ENCODE results near the gene SIGLEC10.
A peak's percentile ranks its signal among the peaks of the same experiment; 100 is the strongest.

The SIGLEC10 gene

DNA sequence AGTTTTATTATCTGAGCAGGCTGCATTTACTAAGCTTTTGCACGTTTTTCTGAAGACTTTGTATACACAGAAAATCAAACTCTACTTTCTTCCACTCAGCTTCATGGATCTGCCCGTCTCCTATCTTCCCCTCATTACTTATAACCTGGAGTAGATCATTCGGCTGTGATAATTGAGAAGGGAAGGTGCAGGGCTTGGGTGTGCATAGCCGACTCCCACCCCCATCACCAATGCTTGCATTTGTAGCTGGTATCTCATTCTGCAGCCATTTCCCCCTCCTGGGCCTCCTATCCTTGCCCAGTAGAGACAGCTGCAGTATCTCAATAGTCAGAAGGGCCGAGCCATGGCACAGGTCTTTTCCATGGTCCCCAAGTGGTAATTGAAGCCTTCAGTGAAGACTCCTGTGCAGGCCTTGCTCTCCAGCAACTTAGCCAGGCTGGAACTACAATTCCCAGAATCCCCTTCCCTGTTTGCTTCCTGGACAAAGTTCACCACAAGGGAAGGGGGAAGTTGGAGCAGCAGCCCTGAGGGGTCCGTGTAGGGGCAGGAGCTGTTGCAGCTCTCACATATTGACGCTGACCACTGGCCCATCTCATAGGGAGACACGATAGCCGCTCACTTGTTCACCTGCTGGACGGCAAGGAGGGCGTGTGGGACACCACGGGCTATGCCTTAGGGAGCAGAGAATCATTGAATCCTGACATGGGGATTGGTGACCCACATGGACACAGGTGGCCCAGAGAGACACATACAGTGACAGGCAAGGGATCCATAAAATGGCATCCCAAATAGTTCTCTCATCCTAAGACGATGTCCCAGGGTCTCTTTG, 42.9 kb upstream of the SIGLEC10 start:
- Histone ChIP-seq H3K27ac (ENCODE audit: low read depth, low read length) (no peak overlapping the region), H3K9me2 (replicated peaks; ENCODE audit: control insufficient read depth, low read length) (no peaks in the 10 kb centered on the region), H3K79me2 (ENCODE audit: control insufficient read depth, low read length) (no peaks in the 10 kb centered on the region), H3K36me3 (ENCODE audit: control insufficient read depth, low read length) (no peaks in the 10 kb centered on the region), H3K4me2 (ENCODE audit: low read length) (peak overlapping the region; percentile 51), H3K4me1 (ENCODE audit: control insufficient read depth, low read length) (peaks cover 5% of the 10 kb centered on the region; the same call in 1 of the 2 replicates), H3K27me3 (ENCODE audit: control insufficient read depth, low read length) (no peaks in the 10 kb centered on the region), H3K9me3 (ENCODE audit: control insufficient read depth, insufficient read depth, low read length) (no peaks in the 10 kb centered on the region), H4K20me1 (ENCODE audit: control insufficient read depth, insufficient read depth, low read depth, low read length) (no peaks in the 10 kb centered on the region), H3K4me3 (ENCODE audit: low read length) (peak overlapping the region; percentile 54), H3F3A (ENCODE audit: control insufficient read depth, insufficient read depth) (no peaks in the 10 kb centered on the region)
- TF ChIP-seq, protein P1, sequence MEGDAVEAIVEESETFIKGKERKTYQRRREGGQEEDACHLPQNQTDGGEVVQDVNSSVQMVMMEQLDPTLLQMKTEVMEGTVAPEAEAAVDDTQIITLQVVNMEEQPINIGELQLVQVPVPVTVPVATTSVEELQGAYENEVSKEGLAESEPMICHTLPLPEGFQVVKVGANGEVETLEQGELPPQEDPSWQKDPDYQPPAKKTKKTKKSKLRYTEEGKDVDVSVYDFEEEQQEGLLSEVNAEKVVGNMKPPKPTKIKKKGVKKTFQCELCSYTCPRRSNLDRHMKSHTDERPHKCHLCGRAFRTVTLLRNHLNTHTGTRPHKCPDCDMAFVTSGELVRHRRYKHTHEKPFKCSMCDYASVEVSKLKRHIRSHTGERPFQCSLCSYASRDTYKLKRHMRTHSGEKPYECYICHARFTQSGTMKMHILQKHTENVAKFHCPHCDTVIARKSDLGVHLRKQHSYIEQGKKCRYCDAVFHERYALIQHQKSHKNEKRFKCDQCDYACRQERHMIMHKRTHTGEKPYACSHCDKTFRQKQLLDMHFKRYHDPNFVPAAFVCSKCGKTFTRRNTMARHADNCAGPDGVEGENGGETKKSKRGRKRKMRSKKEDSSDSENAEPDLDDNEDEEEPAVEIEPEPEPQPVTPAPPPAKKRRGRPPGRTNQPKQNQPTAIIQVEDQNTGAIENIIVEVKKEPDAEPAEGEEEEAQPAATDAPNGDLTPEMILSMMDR (IDR thresholded peaks at IDR 0.05; ENCODE audit: low read depth, low read length, poor library complexity, severe bottlenecking): no peak
- TF ChIP-seq EZH2phosphoT487 (IDR thresholded peaks at IDR 0.05; ENCODE audit: borderline replicate concordance, low read length): no peak

- Histone ChIP-seq H3K27me3 (ENCODE audit: control insufficient read depth, low read length) (no peaks in the 10 kb centered on the region), H4K20me1 (ENCODE audit: control insufficient read depth, insufficient read depth, low read depth, low read length) (no peaks in the 10 kb centered on the region), H3F3A (ENCODE audit: control insufficient read depth, insufficient read depth) (no peaks in the 10 kb centered on the region), H3K9me2 (replicated peaks; ENCODE audit: control insufficient read depth, low read length) (no peaks in the 10 kb centered on the region), H3K4me2 (ENCODE audit: low read length) (no peak overlapping the region), H3K4me1 (ENCODE audit: control insufficient read depth, low read length) (peaks cover 5% of the 10 kb centered on the region; the same call in 1 of the 2 replicates), H3K27ac (ENCODE audit: low read depth, low read length) (no peak overlapping the region), H3K4me3 (ENCODE audit: low read length) (no peak overlapping the region), H3K9me3 (ENCODE audit: control insufficient read depth, insufficient read depth, low read length) (no peaks in the 10 kb centered on the region), H3K79me2 (ENCODE audit: control insufficient read depth, low read length) (no peaks in the 10 kb centered on the region), H3K36me3 (ENCODE audit: control insufficient read depth, low read length) (no peaks in the 10 kb centered on the region)
- TF ChIP-seq, protein P1 (IDR thresholded peaks at IDR 0.05; ENCODE audit: low read depth, low read length, poor library complexity, severe bottlenecking): no peak
- TF ChIP-seq EZH2phosphoT487 (IDR thresholded peaks at IDR 0.05; ENCODE audit: borderline replicate concordance, low read length): no peak
These were observed 41.6 kb upstream of the SIGLEC10 start for GRCh38 chr19:51458899-51459505.

DNA sequence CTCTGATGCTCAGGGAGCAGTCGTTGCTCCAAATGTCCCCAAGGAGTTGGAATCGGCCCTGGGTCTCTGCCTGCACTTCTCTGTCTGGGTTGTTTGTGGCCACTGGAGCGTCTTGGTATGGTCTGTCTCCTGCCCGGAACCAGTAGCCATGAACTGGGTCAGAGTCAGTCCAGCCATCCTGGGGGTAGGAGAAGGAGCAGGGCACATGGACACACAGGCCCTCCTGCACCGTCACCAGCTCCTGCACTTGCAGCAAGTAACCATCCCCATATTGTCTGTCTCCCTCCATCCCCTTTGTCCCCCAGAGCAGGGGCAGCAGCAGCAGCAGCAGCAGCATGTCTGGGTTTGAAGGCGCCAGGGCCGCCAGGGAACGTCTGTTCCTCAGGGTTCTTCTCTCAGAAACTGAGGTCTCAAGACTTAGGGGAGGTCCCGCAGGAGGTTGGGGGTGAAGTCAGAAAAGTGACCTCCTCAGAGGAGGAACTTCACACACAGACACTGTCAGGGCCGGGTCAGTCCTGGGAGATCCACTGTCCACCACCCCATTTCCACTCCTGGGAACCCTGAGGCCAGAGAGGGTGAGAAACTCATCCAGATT, 40.7 kb upstream of the SIGLEC10 start, which contains the start of gene SIGLEC8:
Gene SIGLEC8, minus strand, starts transcription at position 404 of the 595 bp plus-strand sequence. Its CDS starts 67 bp downstream, at position 337.
- H4K20me1 ChIP-seq (ENCODE audit: control insufficient read depth, insufficient read depth, low read depth, low read length): no peaks in the 10 kb centered on the region
- H3K27me3 ChIP-seq (ENCODE audit: control insufficient read depth, low read length): no peaks in the 10 kb centered on the region
- no peak for TF ChIP-seq EZH2phosphoT487 (IDR thresholded peaks at IDR 0.05; ENCODE audit: borderline replicate concordance, low read length)
- TF ChIP-seq, protein P1 (IDR thresholded peaks at IDR 0.05; ENCODE audit: low read depth, low read length, poor library complexity, severe bottlenecking): no peak

More for the DNA sequence above, 40.7 kb upstream of the SIGLEC10 start, which contains the start of gene SIGLEC8:
- Histone ChIP-seq H3K9me2 (replicated peaks; ENCODE audit: control insufficient read depth, low read length) (no peaks in the 10 kb centered on the region), H3K4me3 (ENCODE audit: low read length) (no peak within 1 kb of the TSS), H3K79me2 (ENCODE audit: control insufficient read depth, low read length) (no peaks in the 10 kb centered on the region), H3F3A (ENCODE audit: control insufficient read depth, insufficient read depth) (no peaks in the 10 kb centered on the region), H3K4me2 (ENCODE audit: low read length) (no peak within 1 kb of the TSS), H3K27ac (ENCODE audit: low read depth, low read length) (no peak within 1 kb of the TSS), H3K4me1 (ENCODE audit: control insufficient read depth, low read length) (peaks cover 5% of the 10 kb centered on the region; the same call in 1 of the 2 replicates), H3K36me3 (ENCODE audit: control insufficient read depth, low read length) (no peaks in the 10 kb centered on the region), H3K9me3 (ENCODE audit: control insufficient read depth, insufficient read depth, low read length) (no peaks in the 10 kb centered on the region)
